Measurements from ENCODE around the gene ACOT12.

GRCh38 chr5:81292130-81292529 is 101.8 kb downstream of the ACOT12 start:
- TF ChIP-seq CTCF (IDR thresholded peaks at IDR 0.05) (no peak), POLR2A (IDR thresholded peaks at IDR 0.05) (no peak), POLR2AphosphoS5 (IDR thresholded peaks at IDR 0.05) (no peak)
